Endothelial cell of umbilical vein (primary cell): ENCODE results near the gene SERPINB5. TPM values are rescaled to one million over a fixed set of nuclear protein-coding genes. Genes with fewer than 3 reads are reported as not detected.

Source experiments
- BruUV-seq: library from RNA; stranded (reverse); fragments of 400-500 nt; replicated peaks from 2 replicates; lab custom pipeline; 2021; lab: Mats Ljungman, UMichigan
- CTCF ChIA-PET: fragments of 300-600, 350-600 bp; sonication (Branson Sonifier 250); formaldehyde crosslinking; loops from one replicate; lab custom pipeline; 2021; ENCODE audit warnings: antibody characterized with exemption, inconsistent platforms; lab: Charles Lee
- POLR2A ChIA-PET: fragments of 300-600, 350-600 bp; sonication (Branson Sonifier 250); formaldehyde crosslinking; loops from one replicate; lab custom pipeline; 2021; ENCODE audit warnings: antibody characterized with exemption, inconsistent platforms; lab: Charles Lee
- DNase-seq: peaks from one replicate; pipeline ENCODE4 v3.0.0-alpha.2; 2011; ENCODE audit warnings: low read depth, low spot score
- FAIRE-seq: peaks from 2 replicates; lab custom pipeline; 2011; peaks lifted over from hg19 to GRCh38; lab: Jason Lieb, UNC
- H2AFZ ChIP-seq: 2 replicates; pipeline ENCODE4 v1.6.0; 2012; ENCODE audit warnings: low read depth, low read length, control low read depth, inconsistent platforms
- H3K27ac ChIP-seq: 2 replicates; pipeline ENCODE4 v1.5.1; 2011; ENCODE audit warnings: low read depth, mild to moderate bottlenecking, control low read depth, low read length, moderate library complexity; ENCODE audit not compliant: insufficient read depth
- H3K27me3 ChIP-seq, 2 experiments: 2 replicates each; pipeline versions ENCODE4 v1.6.0 to v1.6.1; 2011; ENCODE audit warnings: low read length in 2 of 2, mixed read lengths in 1 of 2; ENCODE audit not compliant: control insufficient read depth in 2 of 2, insufficient read depth in 2 of 2
- H3K36me3 ChIP-seq, 2 experiments: 2 replicates in 1 of 2; 3 replicates in 1 of 2; pipeline ENCODE4 v1.5.1; 2011; ENCODE audit warnings: low read length in 2 of 2, mild to moderate bottlenecking in 1 of 2, moderate library complexity in 1 of 2; ENCODE audit not compliant: control insufficient read depth in 2 of 2, insufficient read depth in 2 of 2; ENCODE audit errors: extremely low read depth in 1 of 2
- H3K4me1 ChIP-seq: 3 replicates; pipeline ENCODE4 v1.5.1; 2011; ENCODE audit warnings: mild to moderate bottlenecking, low read length; ENCODE audit not compliant: control insufficient read depth, insufficient read depth; ENCODE audit errors: extremely low read depth
- H3K4me2 ChIP-seq: 2 replicates; pipeline ENCODE4 v1.6.1; 2011; ENCODE audit warnings: low read length, control low read depth, mixed read lengths; ENCODE audit not compliant: insufficient read depth
- H3K4me3 ChIP-seq, 3 experiments: fragments of 200-600 bp in 1 of 3; sonication (generic), shearing (Covaris generic) in 1 of 3; replicated peaks in 1 of 3; 2 replicates each; pipeline ENCODE4 v1.5.1; 2011 to 2016; ENCODE audit warnings: control low read depth in 3 of 3, low read length in 3 of 3, mild to moderate bottlenecking in 2 of 3, inconsistent platforms in 1 of 3, low read depth in 1 of 3, moderate library complexity in 1 of 3; ENCODE audit not compliant: insufficient read depth in 1 of 3
- H3K79me2 ChIP-seq: 2 replicates; pipeline ENCODE4 v1.6.0; 2012; ENCODE audit warnings: low read length, inconsistent platforms; ENCODE audit not compliant: control insufficient read depth, insufficient read depth
- H3K9ac ChIP-seq: replicated peaks from 2 replicates; pipeline ENCODE3; 2011; ENCODE audit warnings: low read length, control low read depth; ENCODE audit not compliant: insufficient read depth; ENCODE audit errors: extremely low read depth
- H3K9me1 ChIP-seq: replicated peaks from 3 replicates; pipeline ENCODE4 v1.6.0; 2011; ENCODE audit warnings: mild to moderate bottlenecking, low read length; ENCODE audit not compliant: control insufficient read depth, insufficient read depth; ENCODE audit errors: extremely low read depth
- H3K9me3 ChIP-seq: replicated peaks from 2 replicates; pipeline ENCODE4 v1.5.1; 2012; ENCODE audit warnings: low read length, inconsistent platforms; ENCODE audit not compliant: control insufficient read depth, insufficient read depth
- H4K20me1 ChIP-seq: replicated peaks from 2 replicates; pipeline ENCODE3; 2011; ENCODE audit warnings: mild to moderate bottlenecking, low read length; ENCODE audit not compliant: control insufficient read depth, insufficient read depth; ENCODE audit errors: extremely low read depth
- EZH2 ChIP-seq: IDR thresholded peaks from 2 replicates; pipeline ENCODE4 v1.6.1; 2012; ENCODE audit warnings: borderline replicate concordance, low read depth, mild to moderate bottlenecking, moderate library complexity, low read length, inconsistent platforms; ENCODE audit not compliant: severe bottlenecking
- FOS ChIP-seq: IDR thresholded peaks from 2 replicates; pipeline ENCODE4 v1.6.1; 2011; ENCODE audit warnings: mild to moderate bottlenecking, low read length, moderate library complexity, borderline replicate concordance; ENCODE audit not compliant: insufficient read depth
- GATA2 ChIP-seq: IDR thresholded peaks from 2 replicates; pipeline ENCODE4 v1.7.0; 2011; ENCODE audit warnings: low read depth, mild to moderate bottlenecking, moderate library complexity, mixed read lengths, low read length; ENCODE audit not compliant: insufficient read length, insufficient read depth
- JUN ChIP-seq: IDR thresholded peaks from 2 replicates; pipeline ENCODE4 v1.6.1; 2011; ENCODE audit warnings: borderline replicate concordance, low read depth; ENCODE audit not compliant: insufficient read length, insufficient read depth
- MYC ChIP-seq: IDR thresholded peaks from one replicate; pipeline ENCODE4 v1.6.1; 2011; ENCODE audit warnings: mild to moderate bottlenecking, low read depth, low read length
- POLR2A ChIP-seq: IDR thresholded peaks from 2 replicates; pipeline ENCODE4 v1.6.1; 2012; ENCODE audit warnings: low read depth, mild to moderate bottlenecking, control low read depth, low read length
- POLR2AphosphoS5 ChIP-seq: IDR thresholded peaks from 2 replicates; pipeline ENCODE4 v1.6.1; 2012; ENCODE audit warnings: low read depth, mild to moderate bottlenecking, control low read depth, low read length, moderate library complexity; ENCODE audit not compliant: insufficient read depth
- dilution Hi-C: fragments of 300-500 bp; cut with MboI; formaldehyde crosslinking; loops from one replicate; pipeline ENCODE4 v1.15.0; 2019; ENCODE audit warnings: low sequenced_read_pairs; ENCODE audit not compliant: extremely low pct_ligation_motif_present
- intact Hi-C: fragments of 100-400 bp; cut with micrococcal nuclease; formaldehyde crosslinking; loops from one replicate; pipeline ENCODE4 v1.10.0; 2022
- polyA plus RNA-seq, 4 experiments: library from polyadenylated mRNA; depleted of rRNA in 3 of 4; stranded (reverse) in 3 of 4; unstranded in 1 of 4; fragments of >200 nt; gene quantifications; 2 replicates each; pipeline versions ENCODE4 v1.2.1 to v1.2.3, GENCODE V29; 2011 to 2012; ENCODE audit warnings: missing spikeins in 1 of 4
- total RNA-seq: library from RNA; stranded (reverse); gene quantifications from 2 replicates; pipeline ENCODE4 v1.2.3, GENCODE V29; 2021
- TF ChIP-seq, protein P1 (sequence below), 2 donors: IDR thresholded peaks; 1 replicate in 1 of 2; 2 replicates in 1 of 2; pipeline ENCODE4 v1.5.1; 2011; ENCODE audit warnings: low read length in 2 of 2, mild to moderate bottlenecking in 2 of 2, moderate library complexity in 2 of 2, control low read depth in 1 of 2, inconsistent platforms in 1 of 2, low read depth in 1 of 2; ENCODE audit not compliant: insufficient read depth in 1 of 2; ENCODE audit errors: extremely low read depth in 1 of 2
- TF ChIP-seq, protein P2 (sequence below): IDR thresholded peaks from 2 replicates; pipeline ENCODE4 v1.6.1; 2011; ENCODE audit not compliant: insufficient read depth, insufficient read length

The SERPINB5 gene
- total and polyA plus RNA-seq, 2 donors (not counting 3 experiments of a cell fraction or from before 2014, with no cell fraction given) = not detected

DNA sequence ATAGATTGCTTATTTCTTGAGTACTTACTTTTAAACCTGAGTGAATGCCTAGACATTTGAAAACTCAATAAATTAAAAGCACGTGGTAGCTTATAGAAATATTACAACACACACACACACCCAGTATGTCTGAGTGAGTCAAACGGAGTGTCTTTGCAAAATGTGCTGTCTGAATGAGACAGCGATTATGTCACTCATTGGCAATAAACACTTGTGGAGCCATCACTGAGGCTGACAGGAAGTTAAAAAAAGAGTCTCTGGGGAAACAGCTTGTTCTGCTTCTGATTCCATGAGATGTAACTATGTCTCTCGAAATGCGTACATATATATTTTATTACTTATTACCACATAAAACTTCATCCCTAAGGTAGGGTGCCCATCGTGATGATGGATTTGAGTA is 32.2 kb upstream of the SERPINB5 start:
- no peaks in the 10 kb centered on the region for H3K9me1 ChIP-seq
- H3K4me2 ChIP-seq = no peak overlapping the region
- DNase-seq = no peak
- H3K79me2 ChIP-seq = no peaks in the 10 kb centered on the region
- dilution Hi-C loops = no loop called here
- no peaks in the 10 kb centered on the region for H3K9me3 ChIP-seq
- H3K4me3 ChIP-seq = no peak overlapping the region
- POLR2A ChIA-PET = no interaction called here
- peaks cover 0 to 2% of the 10 kb centered on the region in 2 experiments for H3K27me3 ChIP-seq
- no peaks in the 10 kb centered on the region for H3K36me3 ChIP-seq
- no peak for FAIRE-seq
- intact Hi-C loops = no loop called here
- TF ChIP-seq MYC (no peak), FOS (no peak), POLR2AphosphoS5 (no peak), POLR2A (no peak), JUN (no peak), EZH2 (no peak), GATA2 (no peak)
- TF ChIP-seq, protein P1, sequence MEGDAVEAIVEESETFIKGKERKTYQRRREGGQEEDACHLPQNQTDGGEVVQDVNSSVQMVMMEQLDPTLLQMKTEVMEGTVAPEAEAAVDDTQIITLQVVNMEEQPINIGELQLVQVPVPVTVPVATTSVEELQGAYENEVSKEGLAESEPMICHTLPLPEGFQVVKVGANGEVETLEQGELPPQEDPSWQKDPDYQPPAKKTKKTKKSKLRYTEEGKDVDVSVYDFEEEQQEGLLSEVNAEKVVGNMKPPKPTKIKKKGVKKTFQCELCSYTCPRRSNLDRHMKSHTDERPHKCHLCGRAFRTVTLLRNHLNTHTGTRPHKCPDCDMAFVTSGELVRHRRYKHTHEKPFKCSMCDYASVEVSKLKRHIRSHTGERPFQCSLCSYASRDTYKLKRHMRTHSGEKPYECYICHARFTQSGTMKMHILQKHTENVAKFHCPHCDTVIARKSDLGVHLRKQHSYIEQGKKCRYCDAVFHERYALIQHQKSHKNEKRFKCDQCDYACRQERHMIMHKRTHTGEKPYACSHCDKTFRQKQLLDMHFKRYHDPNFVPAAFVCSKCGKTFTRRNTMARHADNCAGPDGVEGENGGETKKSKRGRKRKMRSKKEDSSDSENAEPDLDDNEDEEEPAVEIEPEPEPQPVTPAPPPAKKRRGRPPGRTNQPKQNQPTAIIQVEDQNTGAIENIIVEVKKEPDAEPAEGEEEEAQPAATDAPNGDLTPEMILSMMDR (IDR thresholded peaks at IDR 0.05; ENCODE audit: extremely low read depth in 1 of 2, insufficient read depth in 1 of 2, low read depth in 1 of 2, low read length in 2 of 2) = no peak
- TF ChIP-seq, protein P2, sequence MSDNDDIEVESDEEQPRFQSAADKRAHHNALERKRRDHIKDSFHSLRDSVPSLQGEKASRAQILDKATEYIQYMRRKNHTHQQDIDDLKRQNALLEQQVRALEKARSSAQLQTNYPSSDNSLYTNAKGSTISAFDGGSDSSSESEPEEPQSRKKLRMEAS = no peak
- no peak overlapping the region for H3K27ac ChIP-seq
- CTCF ChIA-PET = no interaction called here
- BruUV-seq = no TSS peak
- H2AFZ ChIP-seq = no peak overlapping the region
- no peaks in the 10 kb centered on the region for H3K4me1 ChIP-seq
- H4K20me1 ChIP-seq = no peaks in the 10 kb centered on the region
- no peak overlapping the region for H3K9ac ChIP-seq
